MM.1S (cell line): ENCODE data around the gene WDR38.

Experiments used
- DNase-seq: peaks from one replicate; pipeline ENCODE4 v3.0.0-alpha.2; 2015
- H2AFZ ChIP-seq: fragments of 300-600 bp; sonication (generic); 2 replicates; pipeline ENCODE4 v1.6.0; 2016; ENCODE audit warnings: antibody characterized with exemption, low read length
- H3F3A ChIP-seq: fragments of 300-600 bp; sonication (generic); 2 replicates; pipeline ENCODE4 v1.6.1; 2016; ENCODE audit warnings: mild to moderate bottlenecking, antibody characterized with exemption, low read length, moderate library complexity, mixed read lengths; ENCODE audit not compliant: insufficient read depth
- H3K27ac ChIP-seq: fragments of 300-600 bp; sonication (generic); 2 replicates; pipeline ENCODE4 v1.5.1; 2016; ENCODE audit warnings: mild to moderate bottlenecking, low read length
- H3K27me3 ChIP-seq: fragments of 300-600 bp; sonication (generic); replicated peaks from 2 replicates; pipeline ENCODE4 v1.6.0; 2016; ENCODE audit warnings: low read length; ENCODE audit not compliant: insufficient read depth
- H3K36me3 ChIP-seq: fragments of 300-600 bp; sonication (generic); replicated peaks from 2 replicates; pipeline ENCODE4 v1.6.1; 2016; ENCODE audit warnings: mild to moderate bottlenecking, low read length, mixed read lengths; ENCODE audit not compliant: insufficient read depth
- H3K4me1 ChIP-seq: fragments of 300-600 bp; sonication (generic); 2 replicates; pipeline ENCODE4 v1.6.1; 2016; ENCODE audit warnings: low read length, mixed read lengths
- H3K4me2 ChIP-seq: fragments of 300-600 bp; sonication (generic); 2 replicates; pipeline ENCODE4 v1.6.0; 2016; ENCODE audit warnings: low read depth, low read length
- H3K4me3 ChIP-seq: fragments of 300-600 bp; sonication (generic); 2 replicates; pipeline ENCODE4 v1.5.1; 2016; ENCODE audit warnings: low read length, mixed read lengths
- H3K79me2 ChIP-seq: fragments of 300-600 bp; sonication (generic); 2 replicates; pipeline ENCODE4 v1.6.1; 2016; ENCODE audit warnings: mixed run types, low read length, mixed read lengths
- H3K9ac ChIP-seq: fragments of 300-600 bp; sonication (generic); 2 replicates; pipeline ENCODE4 v1.6.1; 2016; ENCODE audit warnings: low read length, mixed read lengths
- H3K9me2 ChIP-seq: fragments of 300-600 bp; sonication (generic); replicated peaks from 2 replicates; pipeline ENCODE4 v1.6.1; 2016; ENCODE audit warnings: mild to moderate bottlenecking, low read length, mixed read lengths; ENCODE audit not compliant: insufficient read depth
- H3K9me3 ChIP-seq: fragments of 300-600 bp; sonication (generic); replicated peaks from 2 replicates; pipeline ENCODE4 v1.6.1; 2016; ENCODE audit warnings: mild to moderate bottlenecking, low read length, mixed read lengths; ENCODE audit not compliant: insufficient read depth
- H4K20me1 ChIP-seq: fragments of 300-600 bp; sonication (generic); 2 replicates; pipeline ENCODE4 v1.6.1; 2016; ENCODE audit warnings: mild to moderate bottlenecking, low read length, moderate library complexity, mixed read lengths; ENCODE audit not compliant: insufficient read depth
- CTCF ChIP-seq: fragments of 300-600 bp; sonication (generic); IDR thresholded peaks from 2 replicates; pipeline ENCODE4 v1.5.1; 2016; ENCODE audit warnings: antibody characterized with exemption, low read length, mixed read lengths
- EZH2 ChIP-seq: fragments of 300-600 bp; sonication (generic); optimal IDR thresholded peaks from 2 replicates; pipeline ENCODE3; 2017; ENCODE audit warnings: low read depth, mild to moderate bottlenecking, antibody characterized with exemption, low read length, mixed read lengths
- EZH2phosphoT487 ChIP-seq: fragments of 300-600 bp; sonication (generic); IDR thresholded peaks from 2 replicates; pipeline ENCODE4 v1.6.1; 2018; ENCODE audit warnings: antibody characterized with exemption, low read length

WDR38 gene

GRCh38 chr9:124873664-124874063 is 20.4 kb downstream of the WDR38 start:
- H3K79me2 ChIP-seq, result peaks cover 89% of the 10 kb centered on the region
- TF ChIP-seq CTCF, result no peak
- no peak for TF ChIP-seq EZH2phosphoT487
- no peak for TF ChIP-seq EZH2
- H4K20me1 ChIP-seq, result peaks cover 28% of the 10 kb centered on the region; the same call in 1 of the 2 replicates
- H3K9me3 ChIP-seq, result no peaks in the 10 kb centered on the region
- no peaks in the 10 kb centered on the region for H3K9me2 ChIP-seq
- DNase-seq, result no peak
- H3K4me2 ChIP-seq, result no peak overlapping the region
- no peaks in the 10 kb centered on the region for H3K27me3 ChIP-seq
- H2AFZ ChIP-seq, result no peak overlapping the region
- peaks cover 39% of the 10 kb centered on the region for H3F3A ChIP-seq
- H3K4me1 ChIP-seq, result peaks cover 28% of the 10 kb centered on the region
- H3K4me3 ChIP-seq, result no peak overlapping the region
- H3K9ac ChIP-seq, result no peak overlapping the region
- H3K36me3 ChIP-seq, result peaks cover 20% of the 10 kb centered on the region
- H3K27ac ChIP-seq, result no peak overlapping the region

GRCh38 chr9:124875501-124875900 is 22.2 kb downstream of the WDR38 start:
- Histone ChIP-seq H3K27ac (no peak overlapping the region), H3K79me2 (peaks cover 72% of the 10 kb centered on the region), H3K4me2 (no peak overlapping the region), H3K36me3 (peaks cover 20% of the 10 kb centered on the region), H3F3A (peaks cover 28% of the 10 kb centered on the region), H2AFZ (no peak overlapping the region), H3K4me3 (no peak overlapping the region), H3K4me1 (peaks cover 28% of the 10 kb centered on the region), H4K20me1 (peaks cover 28% of the 10 kb centered on the region; the same call in 1 of the 2 replicates), H3K9ac (no peak overlapping the region), H3K9me3 (no peaks in the 10 kb centered on the region), H3K9me2 (no peaks in the 10 kb centered on the region), H3K27me3 (no peaks in the 10 kb centered on the region)
- no peak for DNase-seq
- no peak for TF ChIP-seq EZH2phosphoT487
- no peak for TF ChIP-seq CTCF
- no peak for TF ChIP-seq EZH2

- H3K27me3 ChIP-seq, result no peaks in the 10 kb centered on the region
- no peaks in the 10 kb centered on the region for H3K9me3 ChIP-seq
- H3F3A ChIP-seq, result peaks cover 16% of the 10 kb centered on the region
- no peak for TF ChIP-seq EZH2phosphoT487
- no peak for TF ChIP-seq CTCF
- no peak overlapping the region for H3K4me3 ChIP-seq
- peaks cover 20% of the 10 kb centered on the region for H3K36me3 ChIP-seq
- H3K4me1 ChIP-seq, result peaks cover 13% of the 10 kb centered on the region
- peaks cover 55% of the 10 kb centered on the region for H3K79me2 ChIP-seq
- no peak overlapping the region for H2AFZ ChIP-seq
- peaks cover 28% of the 10 kb centered on the region; the same call in 1 of the 2 replicates for H4K20me1 ChIP-seq
- H3K4me2 ChIP-seq, result no peak overlapping the region
- no peak overlapping the region for H3K27ac ChIP-seq
- no peak overlapping the region for H3K9ac ChIP-seq
- DNase-seq, result no peak
- H3K9me2 ChIP-seq, result no peaks in the 10 kb centered on the region
These were observed 23.9 kb downstream of the WDR38 start for GRCh38 chr9:124877021-124877782.
